Measurements from ENCODE around the gene DOCK1. TPM values are rescaled to one million over a fixed set of nuclear protein-coding genes. Genes with fewer than 3 reads are reported as not detected.

Gene DOCK1
- total RNA-seq, 4 donors from 2014 or later = 31.3 to 82.3 (median 44.1) TPM

DNA sequence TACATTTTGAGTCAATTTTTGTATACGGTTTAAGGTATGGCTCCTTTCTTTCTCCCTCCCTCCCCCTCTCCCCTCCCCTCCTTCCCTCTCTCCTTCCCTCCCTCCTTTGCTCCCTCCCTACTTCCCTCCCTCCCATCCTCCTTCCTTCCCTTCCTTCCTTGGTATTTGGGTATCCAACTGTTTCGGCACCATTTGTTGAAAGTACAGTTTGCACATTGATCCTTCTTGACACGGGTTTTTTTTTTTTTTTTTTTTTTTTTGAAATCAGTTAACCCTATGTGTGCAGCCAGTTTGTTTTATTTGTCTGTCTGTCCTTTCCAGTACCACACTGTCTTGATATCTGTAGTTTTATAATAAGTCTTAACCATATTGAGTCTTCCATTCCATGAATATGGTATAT, 331.0 kb downstream of the DOCK1 start:
- DNase-seq (ENCODE audit: low spot score) = no peak
- ATAC-seq (ENCODE audit: low FRiP score) = no peak
- TF ChIP-seq, protein P1, sequence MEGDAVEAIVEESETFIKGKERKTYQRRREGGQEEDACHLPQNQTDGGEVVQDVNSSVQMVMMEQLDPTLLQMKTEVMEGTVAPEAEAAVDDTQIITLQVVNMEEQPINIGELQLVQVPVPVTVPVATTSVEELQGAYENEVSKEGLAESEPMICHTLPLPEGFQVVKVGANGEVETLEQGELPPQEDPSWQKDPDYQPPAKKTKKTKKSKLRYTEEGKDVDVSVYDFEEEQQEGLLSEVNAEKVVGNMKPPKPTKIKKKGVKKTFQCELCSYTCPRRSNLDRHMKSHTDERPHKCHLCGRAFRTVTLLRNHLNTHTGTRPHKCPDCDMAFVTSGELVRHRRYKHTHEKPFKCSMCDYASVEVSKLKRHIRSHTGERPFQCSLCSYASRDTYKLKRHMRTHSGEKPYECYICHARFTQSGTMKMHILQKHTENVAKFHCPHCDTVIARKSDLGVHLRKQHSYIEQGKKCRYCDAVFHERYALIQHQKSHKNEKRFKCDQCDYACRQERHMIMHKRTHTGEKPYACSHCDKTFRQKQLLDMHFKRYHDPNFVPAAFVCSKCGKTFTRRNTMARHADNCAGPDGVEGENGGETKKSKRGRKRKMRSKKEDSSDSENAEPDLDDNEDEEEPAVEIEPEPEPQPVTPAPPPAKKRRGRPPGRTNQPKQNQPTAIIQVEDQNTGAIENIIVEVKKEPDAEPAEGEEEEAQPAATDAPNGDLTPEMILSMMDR (IDR thresholded peaks at IDR 0.05) = no peak

DNA sequence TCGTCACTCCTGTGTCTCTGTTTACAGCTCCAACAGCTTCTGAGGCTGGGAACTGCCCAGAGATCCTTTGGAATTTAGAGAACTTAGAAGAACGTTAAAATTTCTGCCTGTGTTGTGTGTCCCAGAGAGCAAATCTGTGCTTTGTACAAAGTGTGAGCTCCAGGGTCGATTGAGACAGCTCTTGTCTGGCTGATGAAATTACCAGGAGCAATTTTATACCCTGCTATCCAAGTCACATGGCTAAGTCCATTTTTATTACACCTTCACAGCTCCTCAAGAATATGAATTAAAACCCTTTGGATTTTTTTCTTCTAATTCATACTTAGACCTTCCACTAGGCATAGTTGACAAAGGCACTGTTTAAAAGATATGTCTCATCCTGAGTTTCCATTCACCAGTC, 337.7 kb downstream of the DOCK1 start:
- DNase-seq (ENCODE audit: low spot score) (no peak), ATAC-seq (ENCODE audit: low FRiP score) (no peak)
- TF ChIP-seq, protein P1 (IDR thresholded peaks at IDR 0.05) = no peak

DNA sequence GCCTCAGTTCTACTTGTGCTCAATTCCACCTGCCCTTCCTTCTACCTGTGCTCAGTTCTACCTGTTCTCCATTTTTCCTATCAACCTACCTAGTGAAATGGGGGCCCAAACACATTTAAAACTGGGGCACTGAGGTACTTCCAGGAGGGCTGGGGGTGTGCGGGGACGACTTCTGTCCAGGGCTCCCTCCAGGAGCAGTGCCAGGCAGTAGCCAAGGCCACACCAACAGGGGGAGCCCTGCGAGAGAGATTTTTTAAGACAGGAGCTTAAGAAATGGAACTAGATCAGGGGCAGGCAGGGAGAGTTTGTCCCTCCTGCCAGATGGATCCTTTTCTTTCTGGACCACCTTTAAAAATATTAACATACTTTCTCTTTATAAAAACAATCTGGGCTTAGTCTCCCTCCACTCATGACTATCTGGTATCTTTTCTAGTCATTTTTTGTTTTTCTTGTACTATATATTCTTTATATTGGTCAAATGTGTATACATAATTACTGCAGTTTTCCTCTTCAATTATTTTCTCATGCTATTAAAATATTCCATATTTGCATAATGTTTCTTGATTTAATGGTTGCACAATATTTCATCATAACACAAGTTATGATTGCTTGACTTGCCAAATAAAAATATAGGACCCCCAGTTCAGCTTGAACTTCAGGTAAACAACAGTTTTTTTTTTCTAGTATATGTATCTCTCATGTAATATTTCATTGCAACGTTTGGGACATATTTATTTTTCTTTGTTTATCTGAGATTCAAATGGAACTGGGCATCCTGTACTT, 338.5 kb downstream of the DOCK1 start:
- TF ChIP-seq, protein P1 (IDR thresholded peaks at IDR 0.05) = no peak
- ATAC-seq (ENCODE audit: low FRiP score) = no peak
- no peak for DNase-seq (ENCODE audit: low spot score)

DNA sequence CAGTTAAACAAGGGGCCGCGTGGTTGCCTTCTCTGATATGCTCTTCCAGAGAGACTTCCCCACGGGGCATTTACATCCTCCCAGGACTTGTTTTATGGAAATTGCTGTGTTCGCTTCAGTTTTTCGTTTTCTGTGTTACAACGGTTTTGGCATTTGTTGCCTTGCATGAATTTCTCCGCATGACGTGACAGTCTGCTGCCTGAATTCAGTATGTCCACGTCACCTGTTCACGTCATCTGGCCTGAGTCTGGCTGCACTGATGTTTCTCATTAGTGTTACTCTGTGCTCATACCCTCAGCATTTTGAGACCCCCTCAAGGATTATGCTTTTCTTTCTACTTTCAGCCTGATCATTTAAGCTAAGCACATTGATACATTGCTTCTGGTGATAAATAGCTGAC, 340.2 kb downstream of the DOCK1 start:
- DNase-seq (ENCODE audit: low spot score) (no peak), ATAC-seq (ENCODE audit: low FRiP score) (no peak)
- TF ChIP-seq, protein P1 (IDR thresholded peaks at IDR 0.05) = no peak

DNA sequence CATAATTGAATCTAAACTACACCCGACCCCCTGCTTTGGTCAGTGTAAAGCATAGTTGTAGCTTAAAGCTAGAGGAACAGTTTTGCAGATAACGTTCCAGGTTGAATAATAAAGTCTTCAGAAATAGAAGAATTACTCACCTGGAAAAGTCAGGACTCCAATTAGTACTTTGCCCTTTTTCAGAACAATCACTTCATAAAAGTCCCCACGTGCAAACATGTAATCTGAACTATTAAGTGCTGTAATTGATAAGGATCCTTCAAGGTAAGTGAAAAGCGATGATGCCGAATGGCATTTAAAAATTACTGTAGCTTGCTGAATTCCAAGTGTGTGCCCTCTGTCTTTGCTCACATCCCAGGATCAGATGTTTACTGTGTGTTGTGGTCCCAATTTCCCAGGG, 344.8 kb downstream of the DOCK1 start:
- DNase-seq (ENCODE audit: low spot score) = no peak
- TF ChIP-seq, protein P1 (IDR thresholded peaks at IDR 0.05) = no peak
- ATAC-seq (ENCODE audit: low FRiP score) = no peak

DNA sequence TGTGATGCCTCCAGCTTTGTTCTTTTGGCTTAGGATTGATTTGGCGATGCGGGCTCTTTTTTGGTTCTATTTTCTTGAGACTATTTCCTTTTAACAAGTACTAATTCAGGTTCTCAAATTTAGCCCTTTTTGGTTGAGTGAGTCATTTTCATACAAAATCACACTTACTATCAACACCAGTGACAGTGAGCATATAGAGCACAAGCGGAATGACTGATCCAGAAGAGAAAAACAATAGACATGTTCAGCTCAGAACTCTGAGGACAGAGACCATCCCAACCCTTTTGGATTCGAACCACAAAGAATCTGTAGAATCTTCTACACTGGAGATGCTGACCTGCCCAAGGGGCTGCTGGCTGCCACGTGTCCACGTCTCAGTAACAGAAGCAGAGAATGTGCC, 347.6 kb downstream of the DOCK1 start:
- DNase-seq (ENCODE audit: low spot score) (no peak), ATAC-seq (ENCODE audit: low FRiP score) (no peak)
- TF ChIP-seq, protein P1 (IDR thresholded peaks at IDR 0.05) = no peak

DNA sequence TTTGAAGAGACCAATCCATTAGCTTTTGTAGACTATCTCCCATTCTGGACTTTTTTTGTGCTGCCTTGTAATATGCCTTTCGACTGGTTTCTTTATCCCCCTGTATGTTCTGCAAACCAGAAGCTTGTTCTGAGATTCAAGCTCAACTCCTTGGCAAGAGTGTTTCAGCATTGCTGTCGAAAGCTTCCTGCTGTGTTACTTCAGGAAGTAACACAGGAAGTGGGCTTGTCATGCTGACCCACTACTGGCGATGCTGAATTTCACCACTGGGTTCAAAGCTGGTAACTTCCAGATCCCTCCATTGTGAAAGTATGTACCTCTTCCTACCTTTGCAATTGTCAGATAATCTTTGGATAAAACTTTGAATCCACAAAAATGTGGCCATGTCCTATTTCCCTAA, 349.0 kb downstream of the DOCK1 start:
- ATAC-seq (ENCODE audit: low FRiP score) = no peak
- no peak for DNase-seq (ENCODE audit: low spot score)
- TF ChIP-seq, protein P1 (IDR thresholded peaks at IDR 0.05) = no peak

Measured in omental fat pad (tissue), 4 donors.